NCI-H526 treated with DMSO at 0.1 percent for 48 hours (cell line): ENCODE data around the gene ALX3.
A peak's percentile ranks its signal among the peaks of the same experiment; 100 is the strongest.

Source experiments
- DNase-seq: peaks from one replicate; lab custom pipeline; 2025; lab: John Stamatoyannopoulos, UW

ALX3 gene

DNA sequence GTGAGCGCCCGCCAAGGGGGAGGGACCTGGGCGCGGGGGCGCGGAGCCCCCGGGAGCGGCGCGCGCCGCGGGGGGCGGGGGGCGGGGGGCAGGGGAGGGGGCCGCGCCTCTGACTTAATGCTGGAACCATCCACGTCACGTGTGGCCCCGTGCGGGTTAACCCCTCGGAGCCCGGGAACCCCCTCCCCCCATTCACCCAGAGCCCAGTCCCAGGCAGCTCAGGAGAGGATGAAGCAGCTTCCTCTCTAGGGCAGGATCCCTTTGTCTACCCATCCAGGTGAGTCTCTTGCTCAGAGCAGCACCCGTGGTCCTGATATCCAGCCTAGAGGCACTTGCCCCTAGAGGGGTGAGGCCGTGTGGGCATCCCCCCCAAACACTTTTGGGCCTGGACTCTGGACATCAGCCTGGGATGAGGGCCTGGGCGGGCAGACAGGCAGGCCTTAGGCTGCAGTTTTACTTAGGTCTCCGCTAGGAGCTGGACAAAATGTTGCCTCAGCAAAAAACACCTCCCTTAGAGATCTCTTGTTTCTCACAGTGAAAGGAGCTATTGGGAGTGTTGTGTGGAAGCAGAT, at the start of gene ALX3:
ALX3 (minus strand) TSS at position 2 of the 572 bp plus-strand sequence. CDS start 60 bp downstream, outside the sequence.
- no peak for DNase-seq

DNA sequence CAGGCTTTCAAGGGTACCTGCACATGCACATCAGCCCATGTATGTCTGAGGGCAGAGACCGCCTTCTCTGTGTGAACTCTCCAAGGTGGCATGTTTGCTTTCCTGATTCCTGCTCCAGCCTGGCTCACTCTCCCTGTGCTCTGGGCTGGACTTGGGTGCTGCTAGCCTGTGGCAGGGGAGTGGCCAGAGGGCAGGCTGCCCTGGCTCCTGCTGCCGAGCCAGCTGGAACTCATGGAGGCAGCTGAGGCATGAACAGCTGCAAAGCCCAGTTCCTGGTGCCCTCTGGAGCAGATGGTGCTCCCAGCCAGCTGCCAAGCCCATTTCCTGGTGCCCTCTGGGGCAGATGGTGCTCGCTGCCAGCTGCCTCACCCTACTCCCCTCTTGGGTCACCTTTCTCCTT, 49.4 kb upstream of the ALX3 start:
- no peak for DNase-seq

DNA sequence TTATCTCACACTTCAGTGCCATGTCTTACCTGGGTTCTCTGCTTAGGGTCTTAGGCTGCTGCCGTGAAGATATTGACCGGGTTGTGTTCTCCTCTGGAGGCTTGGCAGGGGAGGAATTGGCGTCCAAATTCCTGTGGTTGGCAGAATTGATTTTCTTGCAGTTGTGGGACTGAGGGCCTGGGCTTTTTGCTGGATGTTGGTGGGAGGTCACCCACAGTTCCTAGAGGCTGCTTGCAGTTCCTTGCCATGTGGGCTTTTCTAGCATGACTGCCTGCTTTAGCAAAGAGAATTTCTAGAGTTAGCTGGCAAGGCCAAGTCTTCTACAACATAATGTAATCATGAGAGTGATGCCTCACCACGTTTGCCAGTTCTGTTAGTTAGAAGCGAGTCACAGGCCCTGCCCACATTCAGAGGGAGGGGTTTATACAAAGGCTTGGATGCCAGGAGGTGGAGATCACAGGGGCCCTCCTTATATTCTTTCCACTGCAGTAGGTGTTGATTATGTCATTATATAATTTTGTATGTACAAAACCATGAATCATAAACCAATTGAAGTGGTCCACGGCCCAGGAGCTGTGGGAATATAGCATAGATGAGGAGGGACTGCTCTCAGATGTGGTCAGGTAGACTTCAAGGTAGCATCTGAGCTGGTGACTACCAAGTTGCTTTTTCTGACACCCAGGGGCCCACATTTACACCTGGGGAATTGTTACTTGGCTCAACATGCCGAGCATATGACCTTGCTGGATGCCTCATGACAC, 48.3 kb upstream of the ALX3 start:
- no peak for DNase-seq

DNA sequence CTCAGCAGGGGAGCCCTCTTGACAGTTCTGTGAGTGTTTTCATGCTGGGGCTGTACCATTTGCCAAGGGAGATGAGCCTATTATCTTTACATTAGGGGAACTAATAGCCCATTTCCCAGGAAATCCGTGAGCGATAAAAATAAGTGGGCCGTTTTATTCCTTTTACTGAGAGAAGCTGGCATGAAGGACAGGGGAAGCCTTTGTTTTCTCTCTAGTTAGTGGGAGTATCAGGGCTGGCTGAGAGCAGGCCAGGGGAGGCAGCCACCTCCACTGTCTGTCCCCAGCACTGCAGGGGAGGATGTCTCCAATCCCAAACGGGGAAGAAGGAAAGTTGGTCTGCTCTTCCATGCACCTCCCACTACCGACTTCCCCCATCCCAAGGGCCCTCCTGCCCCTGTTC, 44.3 kb upstream of the ALX3 start:
- DNase-seq: no peak

DNA sequence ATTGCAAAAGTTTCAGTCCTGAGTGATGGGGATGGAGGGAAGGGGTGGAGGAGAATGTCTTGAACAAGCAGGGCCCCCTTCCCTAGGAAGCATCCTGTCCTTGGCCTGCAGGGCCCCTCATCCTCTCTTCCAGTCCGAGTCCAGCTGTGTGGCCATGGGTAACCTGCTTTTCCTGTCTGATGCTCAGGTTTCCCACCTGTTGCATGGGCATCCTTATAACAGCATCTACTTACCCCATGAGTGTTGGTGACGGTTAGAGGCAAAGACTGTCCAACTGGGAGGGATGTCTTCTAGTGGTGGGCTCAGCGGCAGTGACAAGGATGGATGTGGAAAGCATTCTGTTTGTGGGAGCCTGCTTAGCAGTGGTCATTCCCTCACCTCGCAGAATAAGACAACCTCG, 43.7 kb upstream of the ALX3 start:
- DNase-seq: no peak

DNA sequence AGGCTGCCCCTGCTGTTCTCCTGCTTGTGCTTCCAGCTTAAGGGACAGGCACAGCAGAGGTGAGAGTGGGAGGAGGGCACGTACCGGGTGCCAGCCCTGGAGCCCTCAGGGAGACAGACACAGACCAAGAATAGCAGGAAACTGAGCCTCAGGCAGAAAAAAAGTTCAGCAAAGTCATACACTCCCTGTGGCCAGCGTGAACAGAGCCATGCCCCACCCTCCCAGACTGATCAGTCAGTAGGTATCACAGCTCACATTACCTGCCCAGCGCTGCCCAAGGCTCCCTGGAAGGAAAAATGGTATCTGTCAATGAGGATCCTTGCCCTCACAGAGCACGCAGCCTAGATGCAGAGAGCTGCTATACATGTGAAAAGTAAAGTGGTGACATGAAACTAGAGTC, 43.1 kb upstream of the ALX3 start:
- no peak for DNase-seq

DNA sequence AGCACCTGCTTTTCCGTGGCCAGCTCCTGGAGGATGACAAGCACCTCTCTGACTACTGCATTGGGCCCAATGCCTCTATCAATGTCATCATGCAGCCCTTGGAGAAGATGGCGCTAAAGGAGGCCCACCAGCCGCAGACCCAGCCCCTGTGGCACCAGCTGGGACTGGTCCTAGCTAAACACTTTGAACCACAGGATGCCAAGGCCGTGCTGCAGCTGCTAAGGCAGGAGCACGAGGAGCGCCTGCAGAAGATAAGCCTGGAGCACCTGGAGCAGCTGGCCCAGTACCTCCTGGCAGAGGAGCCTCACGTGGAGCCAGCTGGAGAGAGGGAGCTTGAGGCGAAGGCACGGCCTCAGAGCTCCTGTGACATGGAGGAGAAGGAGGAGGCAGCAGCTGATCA, 42.2 kb upstream of the ALX3 start:
- no peak for DNase-seq

DNA sequence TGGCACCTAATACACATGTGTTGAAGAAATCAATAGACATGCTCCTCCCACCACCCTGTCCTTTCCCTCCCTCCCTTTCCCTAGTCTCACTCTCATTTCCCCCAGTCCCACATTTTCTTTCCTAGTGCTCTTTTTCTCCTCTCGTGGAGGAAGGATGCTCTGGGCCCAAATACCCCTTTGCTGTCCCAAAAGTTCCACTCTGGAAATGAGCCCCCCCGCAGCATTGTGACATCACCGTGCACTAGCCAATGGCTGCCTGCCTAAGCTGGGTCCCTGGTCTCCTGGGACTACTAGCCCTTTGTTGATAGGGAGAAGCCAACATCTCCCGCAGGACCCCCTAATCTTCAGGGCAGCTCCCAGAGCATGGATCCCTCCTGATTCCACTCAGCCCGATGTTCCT, 41.7 kb upstream of the ALX3 start, which contains the start of gene UBL4B:
UBL4B (plus strand) TSS at position 301 of the 400 bp plus-strand sequence; CDS start at position 393, 92 bp downstream.
- DNase-seq: no peak

DNA sequence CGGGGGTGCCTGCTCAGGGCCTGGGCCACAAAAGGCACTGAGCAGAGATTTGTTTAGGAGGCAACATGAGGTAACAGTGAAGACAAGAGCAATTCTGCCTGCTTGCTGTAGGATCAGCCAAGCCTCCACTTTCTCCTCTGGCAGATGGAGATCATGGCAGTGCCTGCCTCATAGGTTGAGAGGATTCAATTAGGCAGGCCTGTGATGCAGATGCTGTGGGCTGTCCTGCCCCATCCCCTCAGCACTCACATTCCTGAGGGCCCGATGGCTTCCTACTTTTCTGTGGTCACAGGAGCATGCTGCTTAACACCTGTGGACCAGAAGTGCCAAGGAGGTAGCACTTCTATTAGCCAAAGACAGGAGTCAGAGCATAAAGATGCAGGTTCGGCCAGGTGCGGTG, 40.6 kb upstream of the ALX3 start:
- DNase-seq: no peak

DNA sequence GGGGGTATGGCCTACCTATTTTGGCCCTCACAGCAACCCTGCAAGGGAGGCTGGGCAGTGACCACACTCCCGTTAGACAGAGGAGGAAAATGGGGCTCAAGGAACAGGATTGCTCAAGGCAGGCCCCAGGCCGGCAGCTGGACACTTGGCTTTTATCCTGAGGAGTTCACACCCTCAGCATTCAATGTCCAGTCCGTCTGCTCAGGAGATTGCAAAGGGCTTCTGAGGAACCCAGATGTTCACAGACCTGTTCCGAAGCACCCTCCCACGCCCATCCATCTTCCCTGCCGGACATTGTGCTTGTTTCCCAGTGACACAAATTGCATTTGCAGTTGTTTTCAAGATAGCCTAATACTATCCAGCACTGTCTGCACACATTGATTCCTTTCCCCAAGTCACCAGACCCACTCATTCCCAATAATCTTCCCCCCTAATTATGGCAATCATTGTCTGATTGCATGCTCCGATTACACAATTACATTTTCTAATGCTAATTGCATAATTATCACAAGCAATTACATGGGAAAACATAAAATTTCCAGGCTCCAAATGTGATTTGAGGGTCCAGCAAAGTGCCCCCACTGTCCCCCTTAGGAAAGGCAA, 37.5 kb upstream of the ALX3 start:
- no peak for DNase-seq

DNA sequence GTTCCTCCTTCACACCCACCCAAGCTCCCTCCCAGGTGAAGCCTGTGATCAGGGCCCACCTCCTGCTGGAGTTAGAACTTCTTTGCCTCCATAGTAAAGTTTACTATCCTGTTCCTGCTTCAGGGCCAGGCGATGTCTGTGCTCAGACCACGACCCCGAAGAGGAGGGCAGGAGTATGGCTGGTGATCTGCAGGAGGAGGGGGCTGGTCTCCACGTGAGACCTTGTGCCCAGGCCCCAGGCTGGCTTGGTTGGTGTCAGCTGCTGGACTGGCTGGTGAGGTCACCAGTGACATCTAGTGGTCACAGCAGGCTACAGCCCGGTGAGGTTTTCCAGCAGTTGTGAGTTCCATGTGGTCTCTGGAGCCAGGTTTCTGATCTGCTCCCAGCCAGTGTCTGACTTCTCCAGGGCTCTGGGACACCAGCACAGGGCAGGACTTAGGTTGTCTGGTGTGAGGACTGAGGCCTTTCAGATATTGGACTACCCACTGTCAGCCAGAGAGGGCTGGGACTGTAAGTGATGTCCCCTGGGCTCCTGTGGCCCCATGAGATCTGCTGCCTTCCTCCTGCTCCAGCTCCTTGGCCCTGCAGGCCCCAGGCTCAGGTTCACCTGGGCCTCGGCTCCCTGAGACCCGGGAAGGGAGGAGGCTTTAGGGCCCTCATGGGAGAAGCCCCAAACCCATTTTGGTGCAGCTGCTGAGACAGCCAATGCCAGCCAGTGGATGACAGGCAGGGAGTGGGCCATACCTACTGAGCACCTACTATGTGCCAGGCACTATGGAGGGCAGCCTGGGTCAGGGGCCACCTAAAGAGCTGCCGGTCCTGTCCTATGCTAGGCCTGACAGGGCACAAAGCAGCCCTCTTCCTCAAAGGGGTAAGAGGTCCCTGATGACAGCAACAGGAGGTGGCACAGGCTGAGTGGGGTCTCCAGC, 35.8 kb upstream of the ALX3 start:
- peak; percentile 47 for DNase-seq

DNA sequence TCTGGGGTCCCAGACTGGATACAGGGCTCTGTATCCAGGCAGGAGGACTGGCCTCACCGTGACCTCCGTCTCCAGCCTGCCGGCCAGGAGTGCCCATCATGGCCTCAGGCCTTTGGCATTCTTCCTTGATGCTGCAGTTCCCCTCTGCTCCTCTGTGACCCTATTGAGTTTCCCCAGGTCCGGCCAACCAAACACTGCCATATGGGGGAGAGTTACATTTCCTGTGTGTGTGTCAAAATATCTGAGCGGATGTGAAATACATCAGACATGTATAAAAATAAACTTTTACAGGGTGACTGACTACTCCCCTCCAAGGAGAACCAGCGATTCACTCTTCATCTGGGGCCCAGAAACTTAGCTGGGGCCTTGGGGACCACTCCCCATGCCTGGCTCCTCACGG, 31.6 kb upstream of the ALX3 start:
- DNase-seq: no peak

DNA sequence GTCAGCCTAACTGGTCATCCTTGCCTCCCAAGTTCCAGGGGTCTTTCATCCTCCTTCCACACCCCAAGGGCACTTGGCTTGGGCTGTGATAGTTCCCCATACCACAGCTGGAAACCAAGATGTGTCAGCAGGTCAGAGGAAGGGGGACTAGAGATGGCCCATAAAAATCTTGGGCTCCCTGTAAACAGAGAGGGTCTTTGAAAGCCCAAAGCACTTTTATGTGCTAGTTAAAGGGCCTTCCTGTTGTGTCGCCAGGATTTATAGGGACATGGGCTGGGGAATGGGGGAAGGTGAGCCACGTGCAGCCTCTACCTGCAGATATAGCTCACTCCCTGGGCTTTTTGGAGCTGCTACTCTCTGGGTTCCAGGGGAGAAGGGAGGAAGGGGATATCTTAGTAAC, 29.9 kb upstream of the ALX3 start:
- DNase-seq: no peak

DNA sequence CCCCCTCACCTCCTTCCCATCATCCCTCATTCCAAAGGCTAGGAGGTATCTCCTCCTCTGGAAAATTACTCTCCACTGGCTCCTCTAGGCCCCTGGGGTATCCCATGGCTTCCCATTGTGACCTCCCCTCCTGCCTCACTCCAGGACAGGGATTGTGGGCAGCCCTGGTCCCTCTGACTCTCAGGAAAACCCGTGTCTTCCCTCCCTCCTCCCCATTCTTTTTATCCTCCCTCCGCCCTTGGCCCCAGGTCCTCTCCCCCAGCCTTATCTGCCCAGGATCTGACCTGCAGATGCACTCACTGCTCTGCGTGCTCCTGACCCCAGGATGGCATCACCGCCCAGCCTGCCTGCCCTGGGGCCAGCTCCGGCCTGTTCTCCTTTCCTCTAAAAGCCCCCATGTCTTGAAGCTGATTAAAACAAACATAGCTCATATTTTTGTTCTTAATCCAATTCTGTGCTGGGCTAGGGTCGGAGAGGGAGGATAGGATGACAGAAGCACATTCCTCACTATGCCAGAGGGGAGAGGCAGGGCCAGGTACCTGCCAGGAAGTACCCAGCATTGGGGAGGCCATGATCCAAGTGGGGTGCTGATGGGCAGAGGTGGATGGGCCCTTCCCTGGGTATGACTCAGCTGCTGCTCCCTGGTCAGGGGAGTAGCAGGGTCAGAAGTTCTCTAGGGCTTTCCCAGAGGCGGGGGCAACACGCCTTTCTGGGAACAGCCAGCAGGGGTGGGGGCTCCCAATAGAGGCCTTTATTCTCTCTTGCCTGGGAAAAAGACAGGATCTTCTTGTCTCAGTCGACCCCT, 28.0 kb upstream of the ALX3 start:
- DNase-seq: no peak

DNA sequence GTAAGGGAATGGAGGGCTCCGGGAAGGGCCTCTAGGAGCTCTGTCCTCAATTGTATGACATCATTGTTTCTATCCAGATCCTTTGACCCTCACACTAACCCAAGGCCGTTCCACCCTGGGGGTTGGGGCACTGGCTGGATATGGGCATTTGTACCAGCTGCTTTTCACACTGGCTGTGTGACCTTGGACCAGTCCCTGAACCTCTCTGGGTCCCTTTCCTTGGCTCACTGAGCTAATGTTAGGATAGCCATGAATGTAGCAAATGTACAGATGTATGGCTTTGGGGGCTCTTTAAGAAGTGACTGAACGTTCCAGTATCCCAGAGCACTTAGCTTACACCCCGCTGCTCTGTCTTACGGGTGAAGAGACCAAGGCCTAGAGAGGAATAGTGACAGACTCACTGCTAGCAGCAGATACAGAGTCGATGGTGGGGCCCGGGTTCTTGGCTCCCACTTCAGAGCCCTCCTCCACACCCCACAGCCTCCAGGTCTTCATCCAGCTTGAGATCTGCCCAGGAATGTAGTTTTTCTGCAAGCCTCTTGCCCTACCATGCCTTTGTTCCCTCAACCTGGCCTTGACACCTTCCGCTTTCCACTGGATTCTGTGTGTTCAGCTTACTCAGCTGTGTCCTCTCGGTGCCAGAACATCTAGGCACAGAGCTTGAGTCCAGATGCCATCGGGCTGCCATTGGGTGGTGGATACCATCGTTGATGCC, 27.2 kb upstream of the ALX3 start:
- no peak for DNase-seq

DNA sequence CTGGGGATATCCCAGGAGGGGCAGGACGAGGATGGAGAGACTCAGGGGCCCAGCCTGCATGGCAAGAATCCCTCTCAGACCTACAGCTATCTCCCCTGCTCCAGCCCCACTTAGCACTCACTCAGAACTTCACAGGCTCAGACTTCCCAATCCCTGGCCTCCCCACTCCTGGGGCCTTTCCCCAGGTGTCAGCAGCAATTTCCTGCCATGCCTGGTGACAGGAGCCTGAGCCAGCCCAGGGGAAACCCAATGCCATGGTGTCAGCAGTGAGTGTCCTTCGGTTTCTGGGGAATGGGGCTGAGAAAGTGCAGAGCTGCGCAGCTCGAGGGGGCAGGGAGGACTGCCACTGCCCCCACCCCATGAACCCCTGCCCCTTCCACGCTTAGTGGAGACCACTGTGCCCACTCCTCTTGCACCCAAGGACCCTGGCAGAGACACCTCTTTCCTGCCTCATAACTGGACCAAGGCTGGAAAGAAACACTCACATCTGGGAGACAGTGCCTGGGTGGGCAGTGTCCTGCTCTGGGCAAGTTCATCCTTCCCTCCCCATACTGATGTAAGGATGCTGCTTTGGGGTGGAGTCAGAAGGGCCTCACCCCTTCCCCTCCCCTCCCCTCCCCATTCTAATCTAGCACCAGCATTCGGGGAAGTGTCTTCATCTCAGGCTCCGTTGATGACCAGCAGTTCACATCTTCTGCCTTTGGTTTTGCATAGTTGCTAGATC, 24.6 kb upstream of the ALX3 start:
- DNase-seq: no peak

DNA sequence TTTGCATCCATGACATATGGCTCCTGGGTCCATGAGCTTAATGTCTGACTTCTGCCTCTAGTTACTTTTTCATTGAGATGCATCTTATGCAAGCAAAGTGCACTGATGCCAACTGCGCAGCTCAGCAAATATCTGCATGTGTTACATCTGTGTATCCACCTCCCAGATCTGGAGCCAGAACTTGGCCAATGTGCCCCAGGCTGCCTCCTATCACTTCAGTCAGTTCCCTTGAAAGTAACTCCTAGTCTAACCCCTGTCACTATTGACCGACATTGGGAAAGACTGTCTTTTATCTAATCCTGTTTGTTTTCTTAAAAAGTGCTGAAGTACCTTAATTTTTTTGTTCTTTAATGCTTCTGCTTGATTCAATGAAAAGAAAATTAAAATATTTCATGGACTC, 22.5 kb upstream of the ALX3 start:
- DNase-seq: no peak

DNA sequence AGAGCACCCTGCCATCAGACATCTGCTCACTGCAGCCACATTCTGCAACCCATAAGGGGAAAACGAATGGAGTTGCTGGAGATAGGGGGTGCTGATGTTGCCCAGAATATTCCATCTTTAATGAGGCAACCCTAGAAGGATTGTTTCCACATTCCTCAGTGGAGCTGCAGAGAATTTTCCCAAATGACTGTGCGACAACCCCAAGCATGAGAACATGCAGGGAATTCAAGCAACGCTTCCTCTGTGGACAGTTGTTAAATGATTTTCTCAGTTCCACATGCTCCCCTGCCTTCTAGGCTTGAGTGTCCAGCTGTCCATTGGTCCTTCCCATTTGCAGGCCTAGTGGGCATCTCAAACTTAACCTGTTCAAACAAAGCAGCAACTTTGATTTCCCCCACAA, 21.3 kb upstream of the ALX3 start:
- DNase-seq: no peak

DNA sequence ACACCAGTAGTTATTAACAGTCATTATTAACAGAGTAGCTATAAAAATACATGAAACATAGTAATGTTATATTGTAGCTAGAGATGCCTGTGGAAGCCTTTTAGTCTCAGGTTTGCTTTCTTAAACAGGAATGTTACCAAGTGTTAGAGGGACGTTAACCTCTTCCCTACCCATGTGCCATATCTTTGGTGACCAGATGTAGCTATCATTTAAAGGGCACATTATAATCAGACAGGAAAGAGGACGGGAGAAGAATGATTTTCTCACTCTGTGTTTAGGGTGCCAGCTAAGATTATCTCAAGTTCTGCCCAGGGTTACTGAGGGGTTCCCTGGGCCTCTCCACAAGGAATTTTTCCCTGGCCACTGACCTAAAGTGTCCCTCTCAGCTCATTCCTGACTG, 20.9 kb upstream of the ALX3 start:
- no peak for DNase-seq

DNA sequence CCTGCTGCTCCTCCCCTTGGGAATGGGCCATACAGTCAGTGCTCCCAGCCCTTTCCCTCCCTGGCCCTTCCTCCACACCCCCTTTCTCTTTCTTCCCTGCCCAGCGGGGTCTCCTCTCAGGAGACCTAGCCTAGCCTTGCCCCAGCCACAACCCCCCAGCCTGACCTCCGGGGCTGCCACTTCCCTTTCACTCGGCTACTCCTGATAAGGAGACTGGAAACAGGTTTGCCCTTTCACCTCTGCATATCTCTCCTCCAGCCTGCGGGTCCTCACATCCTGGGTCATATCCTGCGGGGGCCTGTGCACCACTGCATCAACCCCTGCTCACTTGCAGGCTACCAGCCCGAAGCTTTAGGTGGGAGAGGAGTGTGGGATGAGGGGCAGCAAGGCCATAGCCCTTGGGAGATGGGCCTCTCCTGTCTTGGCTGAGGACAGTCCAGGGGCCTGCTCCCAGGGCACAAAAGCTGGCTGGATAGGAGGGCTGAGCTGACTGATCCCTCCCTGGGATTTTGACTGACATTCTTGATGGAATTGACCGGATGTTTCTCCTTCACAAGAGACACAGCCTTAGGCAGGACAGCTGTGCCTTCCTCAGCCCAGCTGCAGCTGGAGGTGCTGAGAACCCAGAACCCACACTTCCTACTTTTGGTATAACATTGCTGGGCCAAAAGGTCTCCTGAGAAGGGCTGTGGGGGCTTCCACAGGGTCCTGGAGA, 19.2 kb upstream of the ALX3 start:
- no peak for DNase-seq
